ENCODE data around the gene NSUN2. TPM values are rescaled to one million over a fixed set of nuclear protein-coding genes. Genes with fewer than 3 reads are reported as not detected.

Gene NSUN2
- total and polyA plus RNA-seq, 2 experiments from 2014 or later = 65.4 to 112 TPM

DNA sequence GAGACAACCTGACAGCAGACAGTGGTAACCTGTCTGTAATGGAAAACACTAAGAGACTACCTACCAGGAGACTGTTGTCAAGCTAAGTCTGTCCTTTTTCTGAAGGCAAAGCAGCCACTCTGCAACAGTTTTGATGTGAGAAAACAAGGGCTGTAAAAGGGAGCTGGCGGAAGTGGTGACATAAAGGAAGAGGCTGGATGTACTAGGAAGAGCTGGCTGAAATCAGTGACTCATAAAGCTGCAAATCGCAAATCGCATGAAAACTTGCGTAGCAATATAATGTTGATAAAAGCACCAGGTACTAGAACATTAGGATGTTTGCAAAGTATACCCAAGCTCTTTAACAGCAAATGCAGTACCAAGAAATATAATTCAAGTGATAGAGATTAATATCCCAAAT is 1.4 kb downstream of the NSUN2 start:
- H3K4me3 Mint-ChIP-seq = peak overlapping the region; percentile 100
- Histone ChIP-seq H3K27me3 (ENCODE audit: insufficient read depth) (no peaks in the 10 kb centered on the region), H3K9me2 (ENCODE audit: insufficient read depth) (no peaks in the 10 kb centered on the region), H3K27ac (ENCODE audit: low read depth) (no peak overlapping the region), H3F3A (replicated peaks; ENCODE audit: low read depth) (no peaks in the 10 kb centered on the region; the same call in 1 of the 2 replicates), H3K79me2 (replicated peaks; ENCODE audit: insufficient read depth) (peaks cover 93% of the 10 kb centered on the region), H3K4me3 (peak overlapping the region; percentile 97), H2AFZ (no peak overlapping the region), H3K4me2 (peak overlapping the region; percentile 99), H3K36me3 (ENCODE audit: insufficient read depth) (0 out of 2 replicates have a peak, but pooled peaks cover 24% of the 10 kb centered on the region), H4K20me1 (replicated peaks; ENCODE audit: insufficient read depth) (peaks cover 50% of the 10 kb centered on the region), H3K4me1 (ENCODE audit: insufficient read depth) (peaks cover 14% of the 10 kb centered on the region)
- H3K4me1 Mint-ChIP-seq = peaks cover 9% of the 10 kb centered on the region
- DNase-seq (ENCODE audit: low spot score) = no peak
- no peak for ATAC-seq
- H3K9me3 Mint-ChIP-seq = no peaks in the 10 kb centered on the region
- H3K27ac Mint-ChIP-seq = 0 out of 2 replicates have a peak overlapping the region, but pooled peaks have one; percentile 34
- TF ChIP-seq CREB1 (CRISPR knock-in tag; IDR thresholded peaks at IDR 0.05; ENCODE audit: low read depth) (no peak), EZH2phosphoT487 (IDR thresholded peaks at IDR 0.05; ENCODE audit: unreplicated experiment) (no peak), EZH2 (IDR thresholded peaks at IDR 0.05; ENCODE audit: low read depth, unreplicated experiment) (no peak), ZNF331 (CRISPR knock-in tag; IDR thresholded peaks at IDR 0.05; ENCODE audit: low read depth) (no peak), POLR2AphosphoS5 (IDR thresholded peaks at IDR 0.05; ENCODE audit: low read depth) (no peak), ZNF114 (CRISPR knock-in tag; IDR thresholded peaks at IDR 0.05) (no peak), JUNB (IDR thresholded peaks at IDR 0.05; ENCODE audit: unreplicated experiment) (no peak), STAT1 (IDR thresholded peaks at IDR 0.05; ENCODE audit: unreplicated experiment) (no peak), NANOG (IDR thresholded peaks at IDR 0.05; ENCODE audit: borderline replicate concordance) (no peak)
- TF ChIP-seq, protein P1, sequence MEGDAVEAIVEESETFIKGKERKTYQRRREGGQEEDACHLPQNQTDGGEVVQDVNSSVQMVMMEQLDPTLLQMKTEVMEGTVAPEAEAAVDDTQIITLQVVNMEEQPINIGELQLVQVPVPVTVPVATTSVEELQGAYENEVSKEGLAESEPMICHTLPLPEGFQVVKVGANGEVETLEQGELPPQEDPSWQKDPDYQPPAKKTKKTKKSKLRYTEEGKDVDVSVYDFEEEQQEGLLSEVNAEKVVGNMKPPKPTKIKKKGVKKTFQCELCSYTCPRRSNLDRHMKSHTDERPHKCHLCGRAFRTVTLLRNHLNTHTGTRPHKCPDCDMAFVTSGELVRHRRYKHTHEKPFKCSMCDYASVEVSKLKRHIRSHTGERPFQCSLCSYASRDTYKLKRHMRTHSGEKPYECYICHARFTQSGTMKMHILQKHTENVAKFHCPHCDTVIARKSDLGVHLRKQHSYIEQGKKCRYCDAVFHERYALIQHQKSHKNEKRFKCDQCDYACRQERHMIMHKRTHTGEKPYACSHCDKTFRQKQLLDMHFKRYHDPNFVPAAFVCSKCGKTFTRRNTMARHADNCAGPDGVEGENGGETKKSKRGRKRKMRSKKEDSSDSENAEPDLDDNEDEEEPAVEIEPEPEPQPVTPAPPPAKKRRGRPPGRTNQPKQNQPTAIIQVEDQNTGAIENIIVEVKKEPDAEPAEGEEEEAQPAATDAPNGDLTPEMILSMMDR (conservative IDR thresholded peaks at IDR 0.05; ENCODE audit: low read depth in 2 of 2) = no peak
- TF ChIP-seq, protein P2, sequence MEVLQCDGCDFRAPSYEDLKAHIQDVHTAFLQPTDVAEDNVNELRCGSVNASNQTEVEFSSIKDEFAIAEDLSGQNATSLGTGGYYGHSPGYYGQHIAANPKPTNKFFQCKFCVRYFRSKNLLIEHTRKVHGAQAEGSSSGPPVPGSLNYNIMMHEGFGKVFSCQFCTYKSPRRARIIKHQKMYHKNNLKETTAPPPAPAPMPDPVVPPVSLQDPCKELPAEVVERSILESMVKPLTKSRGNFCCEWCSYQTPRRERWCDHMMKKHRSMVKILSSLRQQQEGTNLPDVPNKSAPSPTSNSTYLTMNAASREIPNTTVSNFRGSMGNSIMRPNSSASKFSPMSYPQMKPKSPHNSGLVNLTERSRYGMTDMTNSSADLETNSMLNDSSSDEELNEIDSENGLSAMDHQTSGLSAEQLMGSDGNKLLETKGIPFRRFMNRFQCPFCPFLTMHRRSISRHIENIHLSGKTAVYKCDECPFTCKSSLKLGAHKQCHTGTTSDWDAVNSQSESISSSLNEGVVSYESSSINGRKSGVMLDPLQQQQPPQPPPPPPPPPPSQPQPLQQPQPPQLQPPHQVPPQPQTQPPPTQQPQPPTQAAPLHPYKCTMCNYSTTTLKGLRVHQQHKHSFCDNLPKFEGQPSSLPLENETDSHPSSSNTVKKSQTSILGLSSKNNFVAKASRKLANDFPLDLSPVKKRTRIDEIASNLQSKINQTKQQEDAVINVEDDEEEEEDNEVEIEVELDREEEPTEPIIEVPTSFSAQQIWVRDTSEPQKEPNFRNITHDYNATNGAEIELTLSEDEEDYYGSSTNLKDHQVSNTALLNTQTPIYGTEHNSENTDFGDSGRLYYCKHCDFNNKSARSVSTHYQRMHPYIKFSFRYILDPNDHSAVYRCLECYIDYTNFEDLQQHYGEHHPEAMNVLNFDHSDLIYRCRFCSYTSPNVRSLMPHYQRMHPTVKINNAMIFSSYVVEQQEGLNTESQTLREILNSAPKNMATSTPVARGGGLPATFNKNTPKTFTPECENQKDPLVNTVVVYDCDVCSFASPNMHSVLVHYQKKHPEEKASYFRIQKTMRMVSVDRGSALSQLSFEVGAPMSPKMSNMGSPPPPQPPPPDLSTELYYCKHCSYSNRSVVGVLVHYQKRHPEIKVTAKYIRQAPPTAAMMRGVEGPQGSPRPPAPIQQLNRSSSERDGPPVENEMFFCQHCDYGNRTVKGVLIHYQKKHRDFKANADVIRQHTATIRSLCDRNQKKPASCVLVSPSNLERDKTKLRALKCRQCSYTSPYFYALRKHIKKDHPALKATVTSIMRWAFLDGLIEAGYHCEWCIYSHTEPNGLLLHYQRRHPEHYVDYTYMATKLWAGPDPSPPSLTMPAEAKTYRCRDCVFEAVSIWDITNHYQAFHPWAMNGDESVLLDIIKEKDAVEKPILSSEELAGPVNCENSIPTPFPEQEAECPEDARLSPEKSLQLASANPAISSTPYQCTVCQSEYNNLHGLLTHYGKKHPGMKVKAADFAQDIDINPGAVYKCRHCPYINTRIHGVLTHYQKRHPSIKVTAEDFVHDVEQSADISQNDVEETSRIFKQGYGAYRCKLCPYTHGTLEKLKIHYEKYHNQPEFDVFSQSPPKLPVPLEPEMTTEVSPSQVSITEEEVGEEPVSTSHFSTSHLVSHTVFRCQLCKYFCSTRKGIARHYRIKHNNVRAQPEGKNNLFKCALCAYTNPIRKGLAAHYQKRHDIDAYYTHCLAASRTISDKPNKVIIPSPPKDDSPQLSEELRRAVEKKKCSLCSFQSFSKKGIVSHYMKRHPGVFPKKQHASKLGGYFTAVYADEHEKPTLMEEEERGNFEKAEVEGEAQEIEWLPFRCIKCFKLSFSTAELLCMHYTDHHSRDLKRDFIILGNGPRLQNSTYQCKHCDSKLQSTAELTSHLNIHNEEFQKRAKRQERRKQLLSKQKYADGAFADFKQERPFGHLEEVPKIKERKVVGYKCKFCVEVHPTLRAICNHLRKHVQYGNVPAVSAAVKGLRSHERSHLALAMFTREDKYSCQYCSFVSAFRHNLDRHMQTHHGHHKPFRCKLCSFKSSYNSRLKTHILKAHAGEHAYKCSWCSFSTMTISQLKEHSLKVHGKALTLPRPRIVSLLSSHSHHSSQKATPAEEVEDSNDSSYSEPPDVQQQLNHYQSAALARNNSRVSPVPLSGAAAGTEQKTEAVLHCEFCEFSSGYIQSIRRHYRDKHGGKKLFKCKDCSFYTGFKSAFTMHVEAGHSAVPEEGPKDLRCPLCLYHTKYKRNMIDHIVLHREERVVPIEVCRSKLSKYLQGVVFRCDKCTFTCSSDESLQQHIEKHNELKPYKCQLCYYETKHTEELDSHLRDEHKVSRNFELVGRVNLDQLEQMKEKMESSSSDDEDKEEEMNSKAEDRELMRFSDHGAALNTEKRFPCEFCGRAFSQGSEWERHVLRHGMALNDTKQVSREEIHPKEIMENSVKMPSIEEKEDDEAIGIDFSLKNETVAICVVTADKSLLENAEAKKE (CRISPR knock-in tag; IDR thresholded peaks at IDR 0.05) = no peak
- TF ChIP-seq, protein P3, sequence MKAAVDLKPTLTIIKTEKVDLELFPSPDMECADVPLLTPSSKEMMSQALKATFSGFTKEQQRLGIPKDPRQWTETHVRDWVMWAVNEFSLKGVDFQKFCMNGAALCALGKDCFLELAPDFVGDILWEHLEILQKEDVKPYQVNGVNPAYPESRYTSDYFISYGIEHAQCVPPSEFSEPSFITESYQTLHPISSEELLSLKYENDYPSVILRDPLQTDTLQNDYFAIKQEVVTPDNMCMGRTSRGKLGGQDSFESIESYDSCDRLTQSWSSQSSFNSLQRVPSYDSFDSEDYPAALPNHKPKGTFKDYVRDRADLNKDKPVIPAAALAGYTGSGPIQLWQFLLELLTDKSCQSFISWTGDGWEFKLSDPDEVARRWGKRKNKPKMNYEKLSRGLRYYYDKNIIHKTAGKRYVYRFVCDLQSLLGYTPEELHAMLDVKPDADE (IDR thresholded peaks at IDR 0.05) = no peak
- TF ChIP-seq, protein P4, sequence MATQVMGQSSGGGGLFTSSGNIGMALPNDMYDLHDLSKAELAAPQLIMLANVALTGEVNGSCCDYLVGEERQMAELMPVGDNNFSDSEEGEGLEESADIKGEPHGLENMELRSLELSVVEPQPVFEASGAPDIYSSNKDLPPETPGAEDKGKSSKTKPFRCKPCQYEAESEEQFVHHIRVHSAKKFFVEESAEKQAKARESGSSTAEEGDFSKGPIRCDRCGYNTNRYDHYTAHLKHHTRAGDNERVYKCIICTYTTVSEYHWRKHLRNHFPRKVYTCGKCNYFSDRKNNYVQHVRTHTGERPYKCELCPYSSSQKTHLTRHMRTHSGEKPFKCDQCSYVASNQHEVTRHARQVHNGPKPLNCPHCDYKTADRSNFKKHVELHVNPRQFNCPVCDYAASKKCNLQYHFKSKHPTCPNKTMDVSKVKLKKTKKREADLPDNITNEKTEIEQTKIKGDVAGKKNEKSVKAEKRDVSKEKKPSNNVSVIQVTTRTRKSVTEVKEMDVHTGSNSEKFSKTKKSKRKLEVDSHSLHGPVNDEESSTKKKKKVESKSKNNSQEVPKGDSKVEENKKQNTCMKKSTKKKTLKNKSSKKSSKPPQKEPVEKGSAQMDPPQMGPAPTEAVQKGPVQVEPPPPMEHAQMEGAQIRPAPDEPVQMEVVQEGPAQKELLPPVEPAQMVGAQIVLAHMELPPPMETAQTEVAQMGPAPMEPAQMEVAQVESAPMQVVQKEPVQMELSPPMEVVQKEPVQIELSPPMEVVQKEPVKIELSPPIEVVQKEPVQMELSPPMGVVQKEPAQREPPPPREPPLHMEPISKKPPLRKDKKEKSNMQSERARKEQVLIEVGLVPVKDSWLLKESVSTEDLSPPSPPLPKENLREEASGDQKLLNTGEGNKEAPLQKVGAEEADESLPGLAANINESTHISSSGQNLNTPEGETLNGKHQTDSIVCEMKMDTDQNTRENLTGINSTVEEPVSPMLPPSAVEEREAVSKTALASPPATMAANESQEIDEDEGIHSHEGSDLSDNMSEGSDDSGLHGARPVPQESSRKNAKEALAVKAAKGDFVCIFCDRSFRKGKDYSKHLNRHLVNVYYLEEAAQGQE (IDR thresholded peaks at IDR 0.05; ENCODE audit: unreplicated experiment) = no peak
- H3K36me3 Mint-ChIP-seq (ENCODE audit: low read depth) = peaks cover 55% of the 10 kb centered on the region
- H3K27me3 Mint-ChIP-seq (ENCODE audit: insufficient read depth, low read depth, poor library complexity) = peaks cover 4% of the 10 kb centered on the region
